Measurements from ENCODE around the gene NTRK3. TPM values are rescaled to one million over a fixed set of nuclear protein-coding genes. Genes with fewer than 3 reads are reported as not detected.

Gene NTRK3
- total RNA-seq, 1 donor from 2014 or later = 1.1 TPM

DNA sequence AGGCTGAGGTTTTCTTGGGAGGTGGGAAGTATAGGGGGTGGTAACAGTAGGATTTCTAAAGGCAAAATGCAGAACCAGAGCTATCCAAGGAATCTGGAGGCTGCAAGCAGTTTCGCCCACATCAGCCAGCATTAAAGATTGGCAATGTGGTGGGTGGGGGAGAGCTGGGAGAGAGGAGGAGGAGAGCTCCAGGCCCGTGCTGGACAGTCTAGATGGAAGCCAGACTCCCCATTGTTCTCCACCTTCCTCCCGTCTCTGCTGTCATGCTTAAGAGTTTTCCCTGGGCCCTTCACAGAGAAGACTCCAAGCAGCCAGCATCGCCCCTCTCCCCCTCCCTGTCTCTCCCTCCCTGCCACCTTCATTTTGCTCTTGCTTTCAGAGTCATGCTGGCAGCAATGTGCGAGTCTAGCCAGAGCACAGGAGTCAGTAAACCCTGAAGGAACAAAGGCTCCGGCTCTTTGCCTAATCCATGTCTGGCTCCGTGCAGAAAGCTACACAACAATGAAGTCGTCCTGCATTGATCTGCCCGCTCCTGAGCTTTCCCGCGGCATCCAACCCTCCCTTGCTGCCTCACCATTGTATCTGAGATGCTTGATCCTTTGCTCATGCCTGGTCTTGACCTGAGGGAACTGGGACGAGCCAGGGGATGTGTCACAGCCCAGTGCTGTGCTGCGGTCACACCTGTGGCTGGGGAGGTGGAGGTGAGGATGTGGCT, 282.9 kb downstream of the NTRK3 start:
- no peak for DNase-seq (ENCODE audit: low read depth, low spot score)
- TF ChIP-seq, protein P1, sequence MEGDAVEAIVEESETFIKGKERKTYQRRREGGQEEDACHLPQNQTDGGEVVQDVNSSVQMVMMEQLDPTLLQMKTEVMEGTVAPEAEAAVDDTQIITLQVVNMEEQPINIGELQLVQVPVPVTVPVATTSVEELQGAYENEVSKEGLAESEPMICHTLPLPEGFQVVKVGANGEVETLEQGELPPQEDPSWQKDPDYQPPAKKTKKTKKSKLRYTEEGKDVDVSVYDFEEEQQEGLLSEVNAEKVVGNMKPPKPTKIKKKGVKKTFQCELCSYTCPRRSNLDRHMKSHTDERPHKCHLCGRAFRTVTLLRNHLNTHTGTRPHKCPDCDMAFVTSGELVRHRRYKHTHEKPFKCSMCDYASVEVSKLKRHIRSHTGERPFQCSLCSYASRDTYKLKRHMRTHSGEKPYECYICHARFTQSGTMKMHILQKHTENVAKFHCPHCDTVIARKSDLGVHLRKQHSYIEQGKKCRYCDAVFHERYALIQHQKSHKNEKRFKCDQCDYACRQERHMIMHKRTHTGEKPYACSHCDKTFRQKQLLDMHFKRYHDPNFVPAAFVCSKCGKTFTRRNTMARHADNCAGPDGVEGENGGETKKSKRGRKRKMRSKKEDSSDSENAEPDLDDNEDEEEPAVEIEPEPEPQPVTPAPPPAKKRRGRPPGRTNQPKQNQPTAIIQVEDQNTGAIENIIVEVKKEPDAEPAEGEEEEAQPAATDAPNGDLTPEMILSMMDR (conservative IDR thresholded peaks at IDR 0.05) = no peak

DNA sequence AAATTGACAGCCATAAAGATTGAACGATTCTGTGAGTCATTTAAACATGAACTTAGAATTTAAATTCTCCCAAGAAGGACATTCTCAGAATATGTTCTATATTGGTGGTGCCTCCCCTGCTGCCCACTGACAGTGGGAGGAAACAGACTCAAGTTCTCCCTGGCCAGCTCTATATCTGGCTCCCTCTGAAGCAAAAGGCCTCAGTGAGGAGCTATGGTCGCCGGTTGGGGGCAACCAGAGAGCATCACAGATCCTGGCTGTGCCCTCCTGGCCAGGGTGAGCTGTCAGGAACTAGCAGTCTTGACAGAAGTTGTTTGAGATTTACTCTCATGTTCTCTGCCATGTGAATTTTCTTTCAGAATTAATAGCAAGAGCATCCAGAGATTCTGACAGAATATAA, 285.5 kb downstream of the NTRK3 start:
- H3K27ac Mint-ChIP-seq (ENCODE audit: unreplicated experiment) = no peak overlapping the region
- H3K36me3 Mint-ChIP-seq (ENCODE audit: low read depth) = no peaks in the 10 kb centered on the region
- TF ChIP-seq, protein P1 (conservative IDR thresholded peaks at IDR 0.05) = no peak
- no peak overlapping the region for H3K4me3 Mint-ChIP-seq
- H3K27me3 Mint-ChIP-seq (ENCODE audit: low read depth) = peaks cover 8% of the 10 kb centered on the region
- DNase-seq (ENCODE audit: low read depth, low spot score) = no peak
- peaks cover 3% of the 10 kb centered on the region for H3K4me1 Mint-ChIP-seq
- H3K9me3 Mint-ChIP-seq = peaks cover 11% of the 10 kb centered on the region

More for the DNA sequence above, 282.9 kb downstream of the NTRK3 start:
- no peaks in the 10 kb centered on the region for H3K36me3 Mint-ChIP-seq (ENCODE audit: low read depth)
- no peak overlapping the region for H3K4me3 Mint-ChIP-seq
- H3K4me1 Mint-ChIP-seq = peaks cover 3% of the 10 kb centered on the region
- H3K27ac Mint-ChIP-seq (ENCODE audit: unreplicated experiment) = peak overlapping the region; percentile 13
- peaks cover 4% of the 10 kb centered on the region for H3K27me3 Mint-ChIP-seq (ENCODE audit: low read depth)
- H3K9me3 Mint-ChIP-seq = peaks cover 9% of the 10 kb centered on the region

DNA sequence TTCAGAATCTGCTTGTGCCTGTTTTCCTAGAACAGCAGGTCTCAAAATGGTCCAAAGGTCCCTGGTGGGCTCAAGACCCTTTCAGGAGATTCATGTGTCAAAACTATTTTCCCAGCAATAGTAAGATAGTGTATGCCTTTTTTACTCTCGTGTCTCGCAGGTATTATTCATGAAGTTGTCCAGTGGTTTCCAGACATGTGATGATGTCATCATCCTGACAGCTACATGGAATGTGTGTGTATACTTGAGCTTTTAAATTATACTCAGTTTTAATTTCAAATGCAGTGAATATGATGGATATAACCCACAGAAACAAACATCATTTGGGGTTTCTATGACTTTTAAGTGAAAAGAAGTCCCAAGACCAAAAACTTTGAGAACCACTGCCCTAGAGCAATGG, 288.6 kb downstream of the NTRK3 start:
- H3K4me3 Mint-ChIP-seq = no peak overlapping the region

DNA sequence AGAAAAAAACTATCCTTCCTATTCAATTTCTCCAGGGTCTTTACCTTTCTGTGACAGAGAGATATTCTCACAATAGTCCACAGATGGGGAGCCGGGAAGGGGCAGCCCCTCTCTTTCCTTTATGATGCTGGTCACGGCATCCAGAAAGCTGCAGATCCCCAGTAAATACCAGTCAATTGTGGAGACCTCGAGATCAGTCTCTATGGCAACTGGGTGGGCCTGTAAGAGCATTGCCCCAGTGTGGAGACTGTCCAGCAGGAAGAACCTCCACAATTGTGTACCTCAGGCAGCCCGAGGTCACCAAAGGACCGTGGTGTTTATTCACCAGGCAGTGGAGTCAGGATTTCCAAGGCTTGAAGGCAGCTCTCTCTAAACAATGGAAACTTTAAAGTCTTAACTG, 291.2 kb downstream of the NTRK3 start:
- Mint-ChIP-seq H3K4me3 (no peak overlapping the region), H3K4me1 (peaks cover 10% of the 10 kb centered on the region), H3K36me3 (ENCODE audit: low read depth) (no peaks in the 10 kb centered on the region), H3K9me3 (peaks cover 2% of the 10 kb centered on the region), H3K27ac (ENCODE audit: unreplicated experiment) (no peak overlapping the region), H3K27me3 (ENCODE audit: low read depth) (peaks cover 10% of the 10 kb centered on the region)
- no peak for DNase-seq (ENCODE audit: low read depth, low spot score)
- TF ChIP-seq, protein P1 (conservative IDR thresholded peaks at IDR 0.05) = no peak

More for the DNA sequence above, 288.6 kb downstream of the NTRK3 start:
- DNase-seq (ENCODE audit: low read depth, low spot score) = no peak
- Mint-ChIP-seq H3K27ac (ENCODE audit: unreplicated experiment) (no peak overlapping the region), H3K4me1 (peaks cover 10% of the 10 kb centered on the region), H3K36me3 (ENCODE audit: low read depth) (no peaks in the 10 kb centered on the region), H3K9me3 (peaks cover 2% of the 10 kb centered on the region), H3K27me3 (ENCODE audit: low read depth) (peaks cover 6% of the 10 kb centered on the region)
- TF ChIP-seq, protein P1 (conservative IDR thresholded peaks at IDR 0.05) = no peak

DNA sequence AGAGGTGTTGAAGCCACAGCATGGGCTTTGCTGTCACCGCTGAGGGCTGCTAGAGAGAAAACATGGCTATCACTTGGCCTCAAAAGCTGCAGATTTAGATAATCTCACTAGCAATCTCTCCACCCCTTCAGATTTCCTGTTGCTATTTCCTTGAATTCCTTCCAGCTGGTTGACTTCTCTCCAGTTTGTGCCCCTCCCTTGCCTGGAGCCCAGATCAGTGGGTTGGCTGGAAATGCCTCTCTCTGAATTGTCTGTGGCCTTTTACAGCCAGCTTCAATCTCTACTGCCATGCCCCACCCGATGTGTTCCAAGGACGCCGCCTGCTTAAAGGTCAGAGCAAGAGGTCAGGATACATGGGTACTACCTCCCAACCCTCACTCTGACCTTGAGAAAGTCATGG, 294.1 kb downstream of the NTRK3 start:
- TF ChIP-seq, protein P1 (conservative IDR thresholded peaks at IDR 0.05) = no peak
- H3K9me3 Mint-ChIP-seq = peaks cover 2% of the 10 kb centered on the region
- H3K4me1 Mint-ChIP-seq = peaks cover 10% of the 10 kb centered on the region
- no peak overlapping the region for H3K4me3 Mint-ChIP-seq
- peaks cover 30% of the 10 kb centered on the region for H3K27me3 Mint-ChIP-seq (ENCODE audit: low read depth)
- H3K27ac Mint-ChIP-seq (ENCODE audit: unreplicated experiment) = no peak overlapping the region
- H3K36me3 Mint-ChIP-seq (ENCODE audit: low read depth) = no peaks in the 10 kb centered on the region
- DNase-seq (ENCODE audit: low read depth, low spot score) = no peak
